ENCODE results near the gene ONECUT3. TPM values are rescaled to one million over a fixed set of nuclear protein-coding genes. Genes with fewer than 3 reads are reported as not detected.
A peak's percentile ranks its signal among the peaks of the same experiment; 100 is the strongest.
"Not testable (repeated sequence)": the region's sequence is repeated elsewhere in the genome, so short reads cannot be mapped to it uniquely, and the experiment has no call there.

Gene ONECUT3
- total RNA-seq, 1 experiment from 2014 or later: 0.06 TPM

DNA sequence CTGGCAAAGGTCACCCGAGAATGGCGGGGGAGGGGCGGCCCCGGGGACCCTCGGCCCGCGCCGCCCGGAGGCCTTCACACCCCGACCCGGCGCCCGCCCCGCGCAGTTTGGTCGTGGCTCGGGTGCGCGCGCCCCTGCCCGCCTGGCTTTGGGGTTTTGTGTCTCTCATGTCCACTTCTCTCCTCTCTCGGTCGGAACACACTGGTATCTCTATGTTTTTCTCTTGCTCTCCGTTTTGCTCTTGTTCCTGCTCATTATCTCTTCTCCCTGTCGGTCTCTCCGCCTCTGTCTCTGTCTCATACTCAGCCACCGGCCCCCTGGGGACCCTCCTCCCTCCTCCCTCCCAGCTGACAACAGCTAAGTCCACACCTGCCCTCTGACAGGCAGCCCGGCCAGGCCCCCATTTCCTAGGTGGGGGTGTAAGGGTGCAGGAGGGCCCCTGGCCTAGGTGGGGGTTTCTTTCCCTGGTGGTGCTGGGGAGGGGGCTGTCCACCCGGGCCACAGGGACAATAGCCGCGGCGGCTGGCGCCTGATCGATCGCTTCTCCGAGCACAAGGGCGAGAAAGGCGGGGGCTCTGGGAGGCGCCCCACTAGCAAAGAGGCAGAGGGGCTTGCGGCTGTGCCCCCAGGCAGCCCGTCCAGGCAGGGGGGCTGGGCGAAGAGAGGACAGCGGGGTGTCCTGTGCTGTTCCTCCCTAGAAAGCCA is 2.3 kb downstream of the ONECUT3 start:
- DNase-seq (ENCODE audit: low read depth): no peak

DNA sequence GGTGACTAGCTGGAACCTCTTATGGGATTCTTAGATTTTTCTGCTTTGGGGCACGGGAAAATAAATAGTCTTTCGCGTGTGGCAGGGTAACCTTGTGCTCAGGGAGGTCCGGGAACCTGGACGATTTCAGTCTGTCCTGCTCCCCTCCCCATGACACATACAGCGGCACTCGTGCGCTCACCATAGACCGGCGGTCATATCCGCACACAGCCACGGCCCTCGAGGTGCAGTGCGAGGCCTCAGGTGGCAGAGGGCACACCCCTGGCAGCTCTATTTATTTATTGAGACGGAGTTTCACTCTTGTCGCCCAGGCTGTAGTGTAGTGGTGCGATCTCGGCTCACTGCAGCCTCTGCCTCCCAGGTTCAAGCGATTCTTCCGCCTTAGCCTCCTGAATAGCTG is 3.0 kb downstream of the ONECUT3 start:
- no peak for DNase-seq (ENCODE audit: low read depth)

DNA sequence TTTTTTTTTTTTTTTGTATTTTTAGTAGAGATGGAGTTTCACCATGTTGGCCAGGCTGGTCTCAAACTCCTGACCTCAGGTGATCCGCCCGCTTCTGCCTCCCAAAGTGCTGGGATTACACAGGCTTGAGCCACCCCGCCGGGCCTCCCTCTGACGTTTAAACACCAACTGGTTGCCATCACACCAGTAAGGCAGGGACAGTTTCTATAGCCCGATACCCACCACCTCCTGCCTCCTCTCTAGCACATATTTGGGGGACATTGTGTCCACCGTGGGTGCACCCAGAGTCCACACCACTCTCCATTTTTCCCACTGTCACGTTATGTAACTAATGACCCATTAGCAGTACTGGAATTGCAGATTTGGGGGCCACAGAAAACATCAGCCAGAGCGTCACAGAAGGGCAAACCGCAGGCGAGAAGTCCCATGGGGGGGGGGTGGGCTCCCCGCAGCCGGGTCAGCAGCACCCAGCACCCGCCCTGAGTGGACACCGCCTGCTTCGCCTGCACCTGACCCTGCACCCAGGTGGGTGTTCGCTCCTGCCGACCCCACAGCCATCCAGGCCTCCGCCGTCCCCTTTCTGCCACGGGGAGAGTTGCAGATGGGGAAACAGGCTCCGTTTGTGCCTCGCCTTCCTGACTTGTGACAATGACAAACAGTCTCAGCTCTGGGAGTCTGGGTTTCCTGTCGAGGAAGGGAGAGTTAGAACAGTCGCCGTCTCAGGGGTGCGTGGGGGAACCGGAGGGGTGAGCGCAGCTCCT is 3.6 kb downstream of the ONECUT3 start:
- DNase-seq (ENCODE audit: low read depth): no peak

DNA sequence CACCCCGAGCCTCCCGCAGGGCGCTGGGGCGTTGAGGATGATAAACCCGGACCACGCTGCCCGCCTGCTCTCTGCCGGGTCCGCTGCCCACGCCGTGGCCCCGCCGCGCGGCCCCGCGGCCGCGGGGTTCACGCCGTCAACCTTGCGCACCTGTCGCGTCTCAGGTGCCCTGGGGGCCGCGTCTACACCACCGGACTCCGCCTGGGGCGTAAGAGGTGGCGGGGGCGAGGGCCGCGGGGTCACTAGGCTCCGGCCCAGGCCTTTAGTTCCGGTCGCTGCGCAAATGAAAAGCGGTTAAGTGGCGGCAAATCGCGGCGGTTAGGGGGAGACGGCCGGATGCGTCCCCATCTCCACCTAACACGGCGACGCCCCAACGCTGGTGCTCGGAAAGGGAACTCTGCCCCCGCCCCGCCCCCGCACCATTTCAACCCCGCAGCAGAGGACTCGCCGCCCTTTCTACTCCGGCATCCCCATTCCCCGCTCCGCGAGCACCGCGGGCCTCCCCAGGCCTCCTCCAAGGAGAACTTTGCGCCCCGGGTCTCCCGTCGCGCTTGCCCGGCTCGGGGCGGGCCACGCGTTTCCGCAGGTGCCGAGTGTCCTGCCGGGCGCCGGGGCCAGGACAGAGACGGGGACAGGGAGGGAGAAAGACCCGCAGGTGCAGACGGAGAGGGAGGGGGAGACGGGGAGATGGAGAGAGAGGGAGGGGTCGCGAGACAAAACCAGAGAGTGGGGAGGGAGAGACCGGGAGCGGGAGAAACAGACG is 4.3 kb downstream of the ONECUT3 start:
- DNase-seq (ENCODE audit: low read depth): no peak

DNA sequence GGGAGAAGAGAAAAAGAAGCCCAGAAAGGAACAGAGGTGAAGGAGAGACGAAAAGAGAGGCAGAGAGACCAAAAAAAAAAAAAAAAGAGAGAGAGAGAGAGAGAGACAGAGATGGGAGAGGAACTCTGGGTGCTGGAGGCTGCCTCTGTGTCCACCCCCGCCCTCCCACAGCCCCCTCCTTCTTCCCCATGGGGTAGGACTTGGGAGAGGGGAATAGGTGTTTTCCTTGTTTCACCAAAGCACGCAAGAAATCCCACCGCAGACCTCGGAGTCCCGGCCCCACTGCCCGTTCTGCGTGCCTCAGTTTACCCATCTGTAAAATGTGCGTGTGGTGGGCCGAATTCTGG is 4.9 kb downstream of the ONECUT3 start:
- no peak for DNase-seq (ENCODE audit: low read depth)

DNA sequence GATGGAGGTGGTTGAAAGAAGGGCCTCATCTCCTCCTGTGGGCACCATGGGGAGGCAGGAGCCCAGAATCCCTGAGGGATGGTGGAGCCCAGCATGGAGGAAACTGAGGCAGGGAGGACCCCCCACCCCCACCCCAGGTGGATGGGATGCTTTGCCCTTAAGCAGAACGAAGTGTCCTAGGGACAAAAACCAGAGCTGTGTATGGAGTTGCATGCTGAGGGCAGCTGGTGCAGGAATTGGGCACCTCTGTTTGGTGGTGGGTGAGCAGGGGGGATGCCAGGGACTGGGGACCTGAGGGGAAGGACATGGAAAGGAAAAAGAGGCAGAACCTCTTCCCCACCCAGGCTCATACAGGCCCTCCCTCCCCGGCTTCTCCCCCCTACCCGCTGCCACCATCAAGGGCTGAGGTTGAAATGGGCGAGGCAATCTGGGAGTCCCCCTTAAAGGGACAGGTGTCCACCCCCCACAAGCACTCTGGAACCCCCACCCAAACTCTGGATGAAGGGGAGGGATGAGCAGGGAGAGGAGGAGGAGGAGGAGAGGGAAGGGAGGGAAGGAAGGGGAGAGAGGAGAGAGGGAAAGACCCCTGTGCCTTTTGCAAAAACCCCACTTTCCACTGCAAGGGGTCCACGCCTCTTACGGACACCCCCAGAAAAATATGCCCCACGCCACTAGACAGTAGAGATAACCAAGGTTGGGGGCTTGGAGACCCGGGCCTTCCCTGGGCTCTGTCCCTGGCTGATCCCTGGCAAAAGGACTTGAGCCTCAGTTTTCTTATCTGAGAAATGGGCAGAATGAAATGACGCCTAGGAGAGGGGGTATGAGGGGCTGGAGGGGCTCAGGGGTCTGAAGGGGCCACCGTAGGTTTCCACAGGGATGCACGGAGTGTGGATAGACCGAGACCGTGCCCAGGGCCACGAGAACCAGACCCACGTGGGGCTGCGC is 5.9 kb downstream of the ONECUT3 start:
- no peak for DNase-seq (ENCODE audit: low read depth)

DNA sequence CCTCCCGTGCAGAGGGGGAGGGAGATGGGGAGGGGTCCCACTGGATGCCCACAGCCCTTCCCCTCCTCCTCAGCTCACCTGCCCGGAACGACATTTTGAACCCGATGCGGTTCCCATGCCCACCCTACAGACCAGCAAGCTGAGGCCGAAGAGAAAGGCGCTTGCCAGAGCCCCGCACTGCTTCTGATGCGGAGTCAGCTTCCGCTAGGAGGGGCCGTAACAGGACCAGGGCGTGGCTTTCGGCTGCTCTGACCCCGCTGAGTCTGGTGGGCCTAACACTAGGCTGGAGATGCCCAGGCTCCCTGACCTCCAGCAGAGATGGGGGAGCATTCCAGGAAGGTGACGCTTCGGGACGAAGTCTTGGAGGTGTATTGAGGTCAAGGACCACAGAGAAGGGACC is 6.7 kb downstream of the ONECUT3 start:
- DNase-seq (ENCODE audit: low read depth): no peak

DNA sequence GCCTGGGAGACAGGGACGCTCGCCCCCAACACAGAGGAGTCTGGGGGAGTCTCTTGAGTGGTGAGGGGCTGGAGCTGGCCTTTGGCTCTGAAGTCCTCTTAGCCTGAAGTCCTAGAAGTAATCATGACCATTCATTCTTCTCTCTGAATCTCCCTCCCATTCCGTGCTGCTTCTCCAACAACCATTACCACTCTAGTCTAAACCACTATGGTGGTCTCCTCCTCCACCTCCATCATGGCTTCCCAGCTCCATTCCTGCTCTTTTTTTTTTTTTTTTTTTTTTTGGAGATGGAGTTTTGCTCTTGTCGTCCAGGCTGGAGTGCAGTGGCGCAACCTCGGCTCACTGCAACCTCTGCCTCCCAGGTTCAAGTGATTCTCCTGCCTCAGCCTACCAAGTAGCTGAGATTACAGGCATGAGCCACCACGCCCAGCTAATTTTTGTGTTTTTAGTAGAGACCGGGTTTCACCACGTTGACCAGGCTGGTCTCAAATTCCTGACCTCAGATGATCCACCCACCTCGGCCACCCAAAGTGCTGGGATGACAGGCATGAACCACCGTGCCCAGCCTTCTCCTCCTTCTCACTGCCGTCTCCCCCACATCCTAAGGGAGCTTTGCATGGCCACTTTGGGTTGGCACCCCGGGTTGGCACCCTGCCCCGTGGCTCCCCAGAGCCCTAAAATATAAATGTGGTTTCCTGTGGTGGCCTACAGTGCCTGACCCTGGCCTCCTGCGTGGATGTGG is 7.7 kb downstream of the ONECUT3 start:
- DNase-seq (ENCODE audit: low read depth): not testable (repeated sequence)

DNA sequence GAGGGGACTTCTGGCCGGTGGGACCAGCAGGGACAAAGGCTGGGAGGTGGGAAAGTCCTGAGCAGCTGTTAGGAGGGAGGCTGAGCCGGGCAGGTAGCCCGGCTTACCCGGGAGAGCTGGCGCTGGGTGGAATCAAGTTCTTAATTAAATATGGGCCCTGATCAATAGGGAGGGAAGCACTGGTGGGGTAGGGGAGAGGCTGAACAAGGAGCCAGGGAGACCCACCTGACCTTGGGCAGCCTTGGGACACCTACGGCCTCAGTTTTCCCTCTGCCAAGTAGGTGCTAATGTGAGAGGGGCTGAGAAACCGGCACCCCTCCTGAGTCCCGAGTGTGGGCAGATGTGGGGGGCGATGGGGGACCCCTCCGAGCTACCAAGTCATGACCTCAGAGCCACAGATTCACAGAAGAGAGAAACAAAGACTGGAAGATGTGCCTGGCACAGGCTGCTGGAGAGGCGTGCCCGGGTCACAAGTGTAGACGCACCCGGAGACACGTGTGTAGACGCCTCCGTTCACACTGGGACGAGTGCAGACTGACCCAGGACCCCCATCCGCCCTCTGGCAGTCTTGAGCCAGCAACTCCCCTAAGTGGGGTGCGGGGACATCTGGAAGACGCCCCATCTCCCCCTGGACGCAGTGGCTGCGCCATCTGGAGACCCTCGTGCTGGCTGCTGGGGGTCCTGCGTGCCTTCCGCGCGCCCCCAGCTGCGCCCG is 8.4 kb downstream of the ONECUT3 start:
- no peak for DNase-seq (ENCODE audit: low read depth)

DNA sequence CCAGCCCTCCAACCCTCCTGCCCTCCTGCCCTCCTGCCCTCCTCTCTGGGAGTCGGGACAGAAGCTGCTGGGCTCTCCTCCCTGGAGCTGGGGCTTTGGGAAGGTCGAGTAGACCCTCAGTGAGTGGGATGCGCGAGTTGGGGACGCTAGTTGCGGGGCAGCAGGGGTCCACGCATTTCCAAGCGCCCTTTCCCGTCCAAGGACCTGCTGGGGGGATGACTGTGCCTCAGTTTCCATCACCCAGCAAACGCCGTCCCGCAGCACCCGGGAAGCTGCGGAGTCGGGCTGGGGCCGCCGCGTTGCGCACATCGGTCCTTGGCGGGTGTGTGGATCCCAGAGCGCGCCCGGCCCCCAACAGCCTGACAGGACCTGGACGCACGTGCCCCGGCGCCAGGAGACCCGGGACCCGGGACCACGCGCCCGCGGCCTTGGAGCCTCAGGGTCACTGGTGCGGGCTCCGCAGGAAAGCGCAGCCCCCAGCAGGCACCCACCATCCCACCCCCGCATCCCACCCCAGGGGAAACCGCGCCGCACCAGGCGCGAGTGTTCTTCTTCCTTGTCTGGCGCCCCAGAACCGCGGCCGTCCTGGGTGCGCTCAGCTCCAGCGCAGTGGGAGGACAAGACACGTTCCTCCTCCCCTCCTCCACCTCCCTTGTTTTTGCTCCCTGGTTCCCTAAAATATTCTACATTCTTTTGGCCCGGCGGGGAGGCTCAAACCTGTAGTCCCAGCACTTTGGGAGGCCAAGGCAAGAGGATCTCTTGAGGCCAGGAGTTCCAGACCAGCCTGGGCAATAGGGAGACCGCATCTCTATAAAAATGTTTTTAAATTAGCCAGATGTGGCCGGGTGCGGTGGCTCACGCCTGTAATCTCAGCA is 9.2 kb downstream of the ONECUT3 start:
- DNase-seq (ENCODE audit: low read depth): no peak

DNA sequence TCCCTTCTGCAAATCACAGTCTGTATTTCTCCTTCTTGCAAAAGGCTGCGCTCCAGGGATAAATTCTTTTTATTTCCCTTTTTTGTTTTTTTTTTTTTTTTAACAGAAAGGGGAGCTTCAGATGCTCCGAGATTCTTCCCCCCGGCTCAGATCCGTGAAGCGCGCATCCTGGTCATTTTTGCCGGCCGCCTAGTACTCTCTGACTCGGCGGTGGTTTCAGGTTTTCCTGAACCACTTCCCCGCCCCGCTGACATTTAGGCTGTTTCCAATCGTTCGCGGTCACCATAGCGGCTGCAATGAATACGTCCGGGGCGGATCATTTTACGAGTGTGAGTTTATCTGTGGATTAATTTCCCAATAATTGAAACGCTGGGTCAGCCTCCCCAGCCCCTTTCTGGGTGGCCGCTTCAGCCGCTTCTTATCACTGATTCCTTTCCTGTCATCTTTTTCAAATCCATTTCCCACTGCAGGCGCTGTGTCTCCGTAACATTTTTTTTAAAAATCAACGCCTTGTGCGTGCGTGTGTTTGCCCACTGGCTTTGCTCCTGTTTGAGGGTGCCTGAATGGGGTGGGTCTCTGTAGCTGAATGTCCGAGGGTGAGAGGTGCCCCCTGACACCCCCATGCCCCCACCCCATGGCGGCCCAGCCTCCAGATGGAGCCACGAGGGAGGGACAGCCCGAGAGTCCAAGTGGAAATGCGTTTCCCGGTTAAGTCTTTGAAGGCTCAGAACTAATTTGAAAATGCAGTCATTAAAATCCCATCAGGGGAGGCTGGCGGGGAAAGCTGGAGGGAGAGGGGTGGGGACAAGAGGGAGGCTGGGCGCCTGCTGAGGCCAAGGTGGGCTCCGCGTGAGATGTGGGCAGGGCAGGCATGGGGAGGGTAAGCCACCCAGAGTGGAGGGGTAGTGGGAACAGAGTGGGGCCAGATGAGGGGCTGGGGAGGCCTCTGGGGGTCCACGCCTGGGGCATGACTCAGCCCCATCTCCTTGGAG is 10.6 kb downstream of the ONECUT3 start:
- DNase-seq (ENCODE audit: low read depth): no peak

DNA sequence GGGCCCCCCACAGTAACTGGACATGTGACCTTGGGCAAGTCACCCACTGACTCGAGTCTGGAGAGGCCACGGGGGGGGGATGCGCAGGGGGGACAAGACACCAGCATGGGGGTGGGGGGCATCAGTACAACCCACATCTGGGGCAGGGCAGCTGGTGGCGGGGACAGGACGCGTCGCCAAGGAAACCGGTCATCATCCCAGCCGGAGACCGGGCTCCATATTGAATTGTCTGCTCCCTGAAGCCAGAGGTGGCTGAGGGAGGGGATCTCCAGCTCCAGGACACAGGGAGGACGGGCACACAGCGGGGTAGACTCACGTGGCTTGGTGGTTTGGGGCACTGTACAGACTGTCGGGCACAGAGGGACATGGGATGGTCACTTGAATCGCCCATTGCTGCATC is 11.4 kb downstream of the ONECUT3 start:
- no peak for DNase-seq (ENCODE audit: low read depth)

DNA sequence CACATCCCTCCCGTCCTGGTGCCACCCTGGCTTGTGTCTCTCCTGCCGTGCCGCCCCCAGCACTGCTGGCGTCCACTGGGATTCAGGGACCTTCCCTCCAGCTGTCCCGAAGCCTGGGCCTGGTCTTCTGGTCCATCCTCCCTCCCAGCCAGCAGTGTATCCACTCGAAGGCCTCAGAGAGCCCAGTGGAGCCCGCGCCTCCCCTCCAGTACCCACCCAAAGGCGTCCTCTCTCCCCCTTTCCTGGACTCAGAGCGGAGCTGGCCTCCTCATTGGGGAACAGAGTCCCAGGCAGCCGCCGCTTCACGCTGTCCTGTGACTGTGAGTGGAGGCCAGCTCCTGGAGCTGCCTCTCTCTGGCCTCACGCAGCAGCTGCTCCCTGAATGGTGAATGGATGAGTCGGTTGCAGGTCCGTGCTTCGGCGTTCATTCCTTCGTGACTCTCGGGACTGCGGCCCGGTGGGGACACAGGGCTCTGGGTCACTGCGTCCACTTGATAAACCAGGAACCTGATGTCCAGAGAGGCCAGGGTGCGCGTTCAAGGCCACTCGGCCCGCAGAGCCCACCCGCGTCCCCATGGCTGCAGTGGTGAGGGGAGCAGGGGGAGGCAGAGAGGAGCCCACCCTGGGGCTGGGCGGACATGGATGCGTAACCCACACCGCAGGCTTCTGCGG is 12.1 kb downstream of the ONECUT3 start:
- peak; percentile 35 for DNase-seq (ENCODE audit: low read depth)

DNA sequence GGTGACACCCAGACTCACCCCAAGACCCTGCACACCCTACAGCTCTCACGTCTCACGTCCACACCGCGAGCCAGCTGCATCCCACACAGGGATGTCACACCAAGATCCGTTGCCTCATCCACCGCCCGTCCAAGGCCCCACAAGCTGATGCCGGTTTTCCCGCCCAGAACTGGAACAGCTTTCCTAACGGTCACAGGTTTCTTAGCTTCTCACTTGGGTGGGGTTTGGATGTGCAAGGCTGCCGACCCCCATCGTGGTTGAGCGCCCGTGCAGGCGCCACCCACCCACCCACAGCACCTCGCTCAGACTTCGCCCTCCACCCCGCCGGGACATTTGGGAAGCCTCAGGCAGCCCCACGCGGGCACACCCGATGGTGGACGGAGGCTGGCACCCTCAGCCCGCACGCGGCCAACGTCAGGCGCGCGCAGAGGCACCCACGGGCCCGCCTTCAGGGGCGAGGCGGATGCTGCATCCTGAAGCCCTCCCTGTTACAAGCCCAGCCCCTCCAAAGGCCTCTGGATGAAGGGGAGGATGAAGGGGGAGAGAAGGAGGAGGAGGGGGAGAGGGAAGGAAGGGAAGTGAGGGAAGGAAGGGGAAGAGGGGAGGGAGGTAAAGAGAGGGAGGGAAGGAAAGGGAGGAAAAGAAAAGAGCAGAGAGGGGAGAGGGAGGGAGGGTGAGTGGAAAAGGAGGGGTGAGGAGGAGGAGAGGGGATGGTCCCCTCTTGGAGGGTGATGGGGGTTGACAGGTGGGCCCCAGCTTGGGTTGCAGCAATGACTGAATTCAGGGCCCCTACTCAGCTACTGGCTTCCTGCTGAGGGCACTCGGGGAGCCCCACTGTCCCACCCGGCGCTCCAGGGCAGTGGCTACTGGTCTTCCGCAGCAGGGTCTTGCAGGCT is 12.8 kb downstream of the ONECUT3 start:
- DNase-seq (ENCODE audit: low read depth): no peak

DNA sequence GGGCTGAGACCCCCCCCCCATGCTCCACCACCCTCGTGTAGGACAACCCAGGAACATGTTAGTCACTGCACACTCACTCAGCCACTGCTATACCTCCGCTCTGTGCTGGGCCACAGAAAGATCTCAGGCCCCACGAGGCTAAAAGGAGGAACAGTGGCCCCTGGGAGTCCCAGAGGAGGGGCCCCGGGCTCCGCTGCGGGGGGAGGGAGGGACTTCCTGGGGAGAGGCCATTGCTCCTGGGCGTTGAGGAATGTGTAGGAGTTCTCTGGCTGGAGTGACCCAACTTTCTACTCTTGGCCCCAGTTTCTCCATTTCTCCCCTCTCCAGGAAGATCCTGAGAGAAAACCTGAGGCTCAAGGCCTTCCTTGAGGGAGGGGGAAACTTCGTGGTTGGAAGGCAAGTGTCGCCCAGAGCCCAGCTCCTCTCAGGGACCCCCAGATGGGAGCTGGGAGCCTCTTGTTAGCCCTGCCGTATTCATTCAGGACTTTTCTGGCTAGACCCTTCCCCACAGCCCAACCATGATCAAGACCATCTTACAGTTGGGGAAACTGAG is 13.6 kb downstream of the ONECUT3 start:
- DNase-seq (ENCODE audit: low read depth): no peak

DNA sequence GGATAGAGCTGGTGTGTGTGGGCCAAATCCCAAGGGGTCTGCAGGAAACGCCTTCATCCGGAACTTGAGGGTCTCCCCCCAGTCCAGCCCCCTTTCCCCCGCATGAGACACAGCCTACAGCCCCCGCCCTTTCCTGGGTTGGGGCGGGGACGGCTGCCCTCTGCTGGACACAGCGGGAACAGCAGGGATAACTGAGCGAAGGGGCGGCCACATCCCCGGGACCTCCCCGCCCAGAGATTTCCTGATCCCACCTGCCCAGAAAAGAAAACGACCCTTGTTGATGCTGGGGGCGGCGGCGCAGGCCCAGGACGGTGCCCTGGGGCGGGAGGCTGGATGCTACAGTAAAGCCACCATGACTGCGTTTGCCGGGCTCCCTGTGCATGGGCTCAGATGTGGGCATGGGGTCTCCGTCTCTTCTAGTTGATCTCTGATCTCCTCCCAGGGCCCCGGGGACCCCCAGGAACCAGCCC is 14.2 kb downstream of the ONECUT3 start:
- no peak for DNase-seq (ENCODE audit: low read depth)

Data from LHCN-M2 (cell line).